ENCODE measurements around the gene IFNA13.

DNA sequence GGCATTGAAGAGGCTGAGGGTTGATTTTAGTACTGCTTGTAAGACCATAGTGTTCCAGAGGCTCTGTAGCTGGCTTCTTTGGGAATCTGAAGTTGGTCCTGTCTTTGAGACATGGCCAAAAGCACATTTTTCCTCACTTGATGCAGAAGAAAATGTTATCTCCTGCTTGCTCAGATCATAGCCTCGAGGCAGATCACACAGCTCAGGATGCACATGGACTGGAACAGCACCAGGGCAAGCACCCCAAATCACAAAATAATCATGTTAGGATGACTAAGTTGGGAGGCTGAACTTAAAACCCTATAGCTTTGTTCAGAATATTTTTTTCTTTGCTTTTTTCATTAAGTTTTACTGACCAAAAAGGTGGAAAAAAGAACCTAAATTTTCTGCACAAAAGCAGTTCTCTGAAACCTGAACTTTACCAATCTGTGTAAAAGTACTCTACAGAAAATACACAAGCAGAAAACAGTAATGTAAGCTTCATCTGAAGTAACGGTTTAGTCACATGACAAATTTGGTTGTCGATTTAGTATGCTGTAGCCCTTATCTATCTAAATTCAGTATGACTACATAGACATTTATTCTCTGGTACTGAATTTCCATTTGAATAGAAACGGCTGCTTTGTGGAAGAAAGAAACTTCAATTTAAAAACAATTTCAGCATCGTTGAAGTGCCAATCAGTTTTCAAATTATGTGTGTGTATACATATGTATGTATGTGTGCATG, 36.0 kb downstream of the IFNA13 start:
- TF ChIP-seq TAF1 (IDR thresholded peaks at IDR 0.05; ENCODE audit: borderline replicate concordance, low read depth, low read length): no peak
- TF ChIP-seq POLR2A (IDR thresholded peaks at IDR 0.05; ENCODE audit: low read depth, low read length): no peak

Measured in GM12892 (cell line).